ENCODE results near the gene NOS1AP.
"Not testable (repeated sequence)": the region's sequence is repeated elsewhere in the genome, so short reads cannot be mapped to it uniquely, and the experiment has no call there.

The NOS1AP gene

DNA sequence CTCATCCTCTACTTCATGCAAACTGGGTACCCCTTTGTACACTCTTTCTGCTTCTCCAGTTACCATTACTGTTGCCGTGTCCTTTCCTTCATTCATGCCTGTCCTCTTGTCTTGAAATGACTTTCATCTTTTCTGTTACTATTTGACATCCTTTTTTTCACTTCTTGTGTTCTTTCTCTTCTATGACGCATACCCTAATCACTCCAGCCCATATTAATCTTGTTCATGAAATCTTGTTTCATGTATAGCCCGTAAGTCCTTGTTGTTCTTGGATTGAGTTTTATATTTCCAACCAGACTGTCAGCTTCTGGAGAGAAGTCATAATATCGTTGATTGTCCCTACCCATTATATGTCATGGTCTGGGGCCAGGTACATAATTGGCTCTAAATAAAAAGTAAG is 126.1 kb downstream of the NOS1AP start:
- no peak for DNase-seq (ENCODE audit: low spot score)

DNA sequence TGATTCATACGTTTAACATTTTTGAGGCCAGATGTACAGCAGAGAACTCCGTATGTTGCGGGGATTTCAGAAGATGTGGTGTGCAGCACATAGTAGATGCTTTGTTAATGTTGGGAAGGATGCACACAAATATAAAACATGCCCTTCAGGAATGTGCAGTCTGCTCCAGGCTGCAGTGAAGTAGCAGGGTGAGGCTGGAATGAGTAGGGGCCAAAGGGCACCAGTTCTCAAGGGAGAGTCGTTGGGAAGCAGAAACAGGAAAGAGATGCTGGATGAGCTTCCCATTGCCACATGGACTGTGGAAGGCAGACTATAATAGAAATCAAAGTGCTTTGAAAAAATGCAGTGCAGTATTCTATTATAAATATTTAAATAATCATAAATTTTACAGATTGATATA is 126.9 kb downstream of the NOS1AP start:
- DNase-seq (ENCODE audit: low spot score), result no peak

DNA sequence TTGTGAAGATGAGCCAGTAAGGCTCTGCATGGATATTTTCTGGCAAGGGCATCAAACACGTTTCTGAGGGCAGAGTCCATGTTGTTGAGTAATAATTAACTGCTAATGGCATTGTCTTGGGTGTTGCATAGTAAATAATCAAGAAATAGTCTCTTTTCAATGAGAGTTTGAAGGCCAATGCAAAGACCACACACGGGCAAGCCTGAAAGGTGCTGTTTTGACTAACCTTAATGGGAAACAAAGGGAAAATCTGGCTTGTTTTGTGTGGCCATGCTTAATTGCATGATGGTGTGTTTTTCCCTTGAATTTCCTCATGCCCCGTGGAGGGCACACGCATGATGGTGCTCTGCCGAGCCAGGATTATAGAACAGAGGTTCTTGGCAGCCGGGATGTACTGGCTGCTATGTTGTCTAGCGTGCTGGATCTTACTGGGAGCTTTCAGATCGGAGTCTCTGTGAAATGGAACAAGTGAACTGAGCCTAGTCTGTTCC is 127.6 kb downstream of the NOS1AP start:
- DNase-seq (ENCODE audit: low spot score), result peak; percentile 34

DNA sequence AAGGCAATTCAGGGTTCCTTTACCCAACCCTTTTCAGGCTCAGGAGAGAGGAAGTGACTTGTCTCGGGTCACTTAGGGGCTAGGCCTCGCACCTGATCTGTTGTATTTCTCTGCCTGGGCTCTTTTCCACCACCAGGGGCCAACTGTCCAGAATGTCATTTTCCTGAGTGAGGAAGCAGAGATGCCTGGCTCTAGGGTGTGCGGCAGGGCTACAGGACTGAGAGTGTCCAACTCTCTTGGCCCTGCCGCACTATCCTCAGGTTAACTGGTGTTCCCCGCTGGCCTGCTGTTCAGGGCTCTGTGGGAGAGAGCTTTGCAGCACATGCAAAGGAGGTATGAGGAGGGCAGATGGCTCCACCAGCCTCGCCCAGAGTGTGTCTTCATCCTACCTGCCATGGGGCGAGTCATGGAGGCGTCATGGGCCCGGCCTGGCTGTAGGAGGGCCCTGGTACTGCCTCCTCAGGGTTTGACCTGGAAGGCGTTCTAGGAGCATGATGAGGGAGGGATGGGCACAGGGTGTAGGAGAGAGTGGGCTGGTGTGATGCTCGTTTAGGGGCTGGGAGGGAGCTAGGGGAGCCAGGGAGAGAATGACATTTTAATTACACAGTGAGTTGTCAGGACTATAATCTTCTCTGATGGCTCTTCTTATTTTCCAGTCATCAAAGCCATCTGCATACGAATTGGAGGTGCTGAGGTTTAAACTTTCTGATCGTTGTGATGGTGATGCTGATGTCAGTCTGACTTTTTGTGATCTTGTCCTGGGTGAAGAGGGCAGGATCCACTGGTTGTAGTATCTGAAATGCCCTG is 128.3 kb downstream of the NOS1AP start:
- DNase-seq (ENCODE audit: low spot score), result no peak

DNA sequence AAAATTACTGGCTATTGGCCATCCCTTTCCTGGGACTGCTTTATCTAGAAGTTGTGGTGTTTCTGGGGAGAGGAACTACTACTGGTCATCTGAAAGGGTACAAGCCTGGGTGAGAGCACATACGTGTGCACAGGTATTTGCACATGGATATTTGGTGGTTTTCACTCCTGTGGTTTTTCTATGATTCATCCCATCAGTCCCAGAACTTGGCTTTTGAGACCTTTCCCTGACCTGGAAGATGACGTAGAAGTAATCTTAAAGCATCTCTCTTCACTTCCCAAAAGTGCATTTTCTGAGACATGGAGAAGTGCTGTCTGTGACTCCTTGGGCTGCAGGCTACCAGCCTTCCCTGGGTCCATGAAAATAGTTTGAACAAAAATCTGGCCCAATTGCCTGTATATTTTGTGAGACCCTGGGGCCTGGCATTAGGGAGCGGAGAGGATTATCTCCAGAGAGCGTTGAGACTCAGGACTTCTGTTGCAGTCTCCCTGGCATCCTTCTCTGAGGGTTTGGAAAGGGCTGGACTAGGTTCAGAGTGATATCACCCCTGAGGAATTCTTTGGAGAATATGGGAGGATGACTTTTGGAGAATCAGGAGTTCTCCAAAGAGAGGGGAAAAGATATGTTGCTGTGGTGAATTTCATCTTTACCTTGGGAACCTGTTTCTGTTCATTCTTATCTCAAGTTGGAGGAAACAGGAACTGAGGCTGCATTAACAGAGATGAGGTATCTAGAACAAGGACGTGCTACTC is 130.8 kb downstream of the NOS1AP start:
- DNase-seq (ENCODE audit: low spot score), result no peak

DNA sequence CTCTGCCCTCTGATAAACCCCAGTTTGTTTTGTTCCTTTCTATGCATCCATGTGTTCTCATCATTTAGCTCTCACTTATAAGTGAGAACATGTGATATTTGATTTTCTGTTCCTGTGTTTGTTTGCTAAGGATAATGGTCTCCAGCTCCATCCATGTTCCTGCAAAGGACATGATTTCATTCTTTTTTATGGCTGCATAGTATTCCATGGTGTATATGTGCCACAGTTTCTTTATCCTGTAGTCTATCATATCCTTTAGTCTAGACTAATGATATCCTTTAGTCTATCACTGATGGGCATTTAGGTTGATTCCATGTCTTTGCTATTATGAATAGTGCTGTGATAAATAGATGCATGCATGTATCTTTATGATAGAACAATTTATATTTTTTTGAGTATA is 131.6 kb downstream of the NOS1AP start:
- DNase-seq (ENCODE audit: low spot score), result not testable (repeated sequence)

DNA sequence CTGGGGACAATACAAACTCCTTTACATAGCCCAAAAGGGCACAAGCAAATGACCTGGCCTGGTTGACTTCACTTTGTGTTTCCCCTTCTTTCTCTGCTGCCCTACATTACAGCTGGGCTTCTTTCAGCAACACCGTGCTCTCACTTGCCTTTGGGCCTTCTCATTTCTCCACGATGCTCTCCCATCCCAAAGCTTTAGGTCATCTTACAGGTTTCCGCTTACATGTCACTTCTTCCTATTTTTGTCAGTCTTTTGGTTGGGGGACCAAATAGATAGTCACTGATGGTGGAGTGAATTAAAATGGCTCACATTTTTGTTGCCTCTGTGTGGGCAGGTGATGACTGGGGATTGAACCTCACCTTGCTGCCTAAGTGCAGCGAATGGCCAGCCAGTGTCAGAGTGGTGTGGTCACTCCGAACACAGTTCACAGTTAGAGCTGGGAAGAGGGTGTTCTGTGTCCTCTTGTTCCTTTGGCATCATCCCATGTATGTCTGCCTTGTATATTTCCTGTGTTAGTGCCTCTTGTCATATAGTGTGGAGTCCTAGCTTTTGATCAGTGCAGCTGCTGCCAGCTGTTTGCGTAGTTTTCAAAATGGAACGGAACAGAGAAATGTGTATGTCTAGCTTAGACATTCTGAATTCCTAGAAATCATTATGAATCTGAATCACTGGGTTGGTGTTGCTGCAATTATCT is 134.8 kb downstream of the NOS1AP start:
- DNase-seq (ENCODE audit: low spot score), result no peak

DNA sequence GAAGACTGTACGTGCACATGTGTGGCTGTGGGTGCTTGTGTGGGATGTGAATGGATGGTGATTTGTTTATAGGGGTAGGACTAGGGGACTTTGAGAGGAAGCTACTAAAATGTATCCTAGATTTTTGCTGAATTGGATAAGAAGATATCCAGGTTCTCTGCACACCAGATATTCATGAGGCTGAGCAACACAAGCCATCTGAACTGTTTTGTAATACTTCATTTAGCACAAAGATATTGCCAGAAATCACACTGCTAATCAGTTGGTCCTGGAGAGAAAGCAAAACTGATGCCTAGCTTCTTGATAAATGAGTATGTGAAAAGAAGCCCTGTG is 135.3 kb downstream of the NOS1AP start:
- no peak for DNase-seq (ENCODE audit: low spot score)

DNA sequence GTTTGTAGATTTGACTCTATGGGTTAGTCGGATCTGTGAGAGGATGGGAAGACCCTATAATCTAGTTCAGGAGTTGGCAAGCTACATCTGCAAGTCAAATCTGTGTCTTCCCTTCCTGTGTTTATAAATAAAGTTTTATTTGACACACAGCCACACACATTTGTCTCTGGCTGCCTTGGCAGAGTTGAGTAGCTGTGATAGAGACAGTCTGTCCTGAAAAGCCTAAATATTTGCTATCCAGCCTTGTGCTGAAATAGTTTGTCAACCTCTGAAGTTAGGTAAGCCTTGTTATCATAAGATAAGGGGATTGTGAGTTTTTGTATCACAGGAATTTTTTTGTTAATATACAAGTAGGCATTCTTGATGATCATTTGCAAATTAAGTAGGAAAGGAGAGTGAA is 136.8 kb downstream of the NOS1AP start:
- DNase-seq (ENCODE audit: low spot score), result no peak

DNA sequence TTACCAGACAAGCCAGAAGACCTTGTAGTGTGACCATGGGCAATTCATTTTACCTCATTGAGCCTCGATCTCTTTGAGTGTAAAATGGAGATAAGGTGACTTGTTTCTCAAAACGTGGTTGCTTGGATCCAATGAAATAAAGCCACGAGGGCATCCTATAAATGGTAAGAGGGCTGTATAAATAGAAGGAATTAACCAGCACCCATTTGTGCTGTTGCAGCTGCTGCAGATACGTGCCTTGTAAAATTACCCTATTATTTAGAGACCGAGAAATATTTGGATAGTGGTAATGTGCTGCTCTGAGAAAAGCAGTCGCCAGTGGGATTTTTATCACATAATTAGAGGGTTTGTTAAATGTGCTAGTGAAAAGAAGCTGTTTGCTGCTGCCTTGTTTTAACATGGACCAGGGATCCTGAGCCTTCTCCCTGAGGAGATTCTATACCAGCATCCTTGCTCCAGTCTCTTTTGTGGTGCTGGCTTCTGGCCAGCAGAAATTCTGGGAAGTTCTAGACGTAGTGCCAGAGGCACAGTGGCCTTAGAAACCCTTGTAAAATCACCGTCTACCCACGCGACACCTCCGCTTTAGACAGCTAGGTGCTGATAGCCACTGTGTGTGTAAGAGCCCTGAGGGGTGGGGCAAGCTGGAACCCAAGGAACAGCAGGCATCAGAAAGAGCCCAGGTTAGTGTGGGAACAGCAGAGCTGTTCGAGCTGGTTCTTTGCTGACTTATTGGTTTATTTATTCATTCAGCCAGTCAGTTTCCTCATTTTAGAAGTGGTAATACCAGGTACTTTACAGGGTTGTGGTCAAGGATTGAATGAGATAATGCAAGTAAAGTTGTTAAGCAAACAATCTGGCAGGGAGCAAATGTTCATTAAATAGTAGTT is 137.5 kb downstream of the NOS1AP start:
- DNase-seq (ENCODE audit: low spot score), result no peak

DNA sequence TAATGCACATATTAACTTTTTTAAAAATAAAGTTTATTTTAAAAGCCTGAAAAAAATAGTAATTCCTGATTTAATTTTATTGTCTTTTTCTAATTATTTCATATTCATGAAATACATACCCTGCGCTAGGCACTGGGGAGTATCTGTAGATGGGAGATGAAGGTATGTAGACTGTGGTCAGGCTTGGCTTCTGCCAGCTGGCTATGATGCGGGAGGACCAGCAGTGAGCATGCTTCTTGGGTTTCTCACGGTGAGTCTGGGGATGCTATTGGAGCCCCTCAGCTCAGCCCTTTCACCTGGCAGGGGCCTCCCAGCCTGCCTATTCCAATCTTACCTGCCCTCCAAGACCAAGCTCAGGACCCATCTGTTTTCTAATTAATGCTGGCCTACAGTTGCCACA is 138.4 kb downstream of the NOS1AP start:
- no peak for DNase-seq (ENCODE audit: low spot score)

DNA sequence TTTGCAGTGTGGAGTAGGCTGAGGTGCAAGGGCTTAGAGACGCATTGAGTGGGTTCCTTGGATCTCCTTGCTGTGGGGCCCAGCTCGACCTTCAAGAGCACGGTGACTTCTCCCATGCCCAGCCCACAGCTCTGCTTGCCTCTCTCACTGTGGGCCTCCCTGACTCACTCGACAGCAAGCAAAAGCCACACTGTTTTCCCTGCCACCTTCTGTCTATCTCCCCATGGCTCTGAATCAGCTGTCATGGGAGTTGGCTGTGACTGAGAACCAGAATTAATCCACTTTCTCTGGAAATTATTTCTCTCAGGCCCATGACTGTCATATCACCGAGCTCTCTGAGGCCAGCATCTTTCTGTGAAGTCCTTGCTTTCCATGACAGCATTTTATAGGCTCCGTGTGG is 140.7 kb downstream of the NOS1AP start:
- DNase-seq (ENCODE audit: low spot score), result no peak

DNA sequence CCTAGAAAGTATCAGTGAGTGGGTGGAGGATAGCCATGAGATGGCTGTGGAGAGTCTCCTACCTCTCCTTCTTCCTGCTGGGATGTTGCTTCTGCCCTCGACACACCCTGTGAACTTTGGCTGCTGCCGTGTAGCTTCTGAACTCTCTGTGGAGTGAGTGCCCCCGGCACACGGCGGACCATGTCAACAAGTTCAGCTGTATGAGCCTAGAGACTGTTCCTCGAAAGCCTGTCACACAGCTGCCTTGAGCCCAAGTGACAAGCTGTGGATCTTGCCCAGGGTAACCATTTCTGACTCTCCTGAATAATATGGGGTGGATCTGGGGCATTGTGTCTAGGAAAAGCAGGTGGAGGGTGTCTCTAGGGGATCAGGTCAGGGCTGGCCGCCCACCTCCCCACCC is 143.2 kb downstream of the NOS1AP start:
- DNase-seq (ENCODE audit: low spot score), result no peak

DNA sequence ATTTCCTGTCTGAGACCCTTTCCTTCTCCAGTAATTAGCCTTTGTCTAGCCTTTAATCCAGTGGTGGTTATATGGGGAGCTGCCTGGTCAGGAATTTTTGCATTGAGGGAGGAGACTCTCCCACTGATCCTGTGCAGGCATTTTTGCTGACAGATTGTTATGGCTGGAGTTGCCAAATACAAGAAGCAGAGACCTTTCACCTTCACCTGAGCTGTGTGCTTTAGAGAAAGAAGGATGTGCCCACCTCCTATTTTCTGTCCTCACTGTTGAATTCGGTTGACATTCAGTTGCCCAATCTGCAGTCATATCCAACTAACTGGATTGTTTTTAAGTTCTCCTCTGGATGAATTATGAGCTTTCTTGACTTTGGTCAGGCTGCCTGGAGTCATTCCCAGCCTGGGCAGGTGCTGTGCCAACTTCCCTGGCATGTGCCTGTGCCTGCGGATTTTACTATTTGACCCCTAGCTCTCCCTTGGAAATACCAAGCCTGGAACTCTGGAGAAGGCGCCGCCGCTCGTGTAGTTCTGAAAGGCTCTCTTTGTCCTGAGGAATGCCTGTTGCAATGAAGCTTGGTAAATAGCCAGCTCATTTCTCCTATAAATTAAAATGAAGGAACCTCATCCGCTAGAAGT is 143.9 kb downstream of the NOS1AP start:
- DNase-seq (ENCODE audit: low spot score), result peak; percentile 31

DNA sequence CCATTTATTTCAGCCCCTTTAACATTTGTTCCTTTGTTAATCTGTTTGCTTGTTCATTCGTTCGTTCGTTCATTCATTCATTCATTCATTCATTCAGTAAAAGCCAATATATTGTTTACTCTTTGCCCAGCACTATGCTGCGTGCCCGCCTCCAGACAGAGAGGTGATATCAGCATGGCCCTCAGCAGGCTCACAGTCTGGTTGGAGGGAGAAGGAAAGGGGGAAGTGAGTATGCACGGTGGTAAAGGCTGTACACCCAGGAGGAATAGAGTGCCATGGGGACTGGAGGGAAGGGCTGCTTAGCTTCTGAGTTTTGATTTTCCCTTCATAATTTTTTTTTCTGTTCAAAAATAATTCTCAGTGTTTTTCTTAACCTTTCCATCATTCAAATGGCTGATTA is 144.7 kb downstream of the NOS1AP start:
- no peak for DNase-seq (ENCODE audit: low spot score)

DNA sequence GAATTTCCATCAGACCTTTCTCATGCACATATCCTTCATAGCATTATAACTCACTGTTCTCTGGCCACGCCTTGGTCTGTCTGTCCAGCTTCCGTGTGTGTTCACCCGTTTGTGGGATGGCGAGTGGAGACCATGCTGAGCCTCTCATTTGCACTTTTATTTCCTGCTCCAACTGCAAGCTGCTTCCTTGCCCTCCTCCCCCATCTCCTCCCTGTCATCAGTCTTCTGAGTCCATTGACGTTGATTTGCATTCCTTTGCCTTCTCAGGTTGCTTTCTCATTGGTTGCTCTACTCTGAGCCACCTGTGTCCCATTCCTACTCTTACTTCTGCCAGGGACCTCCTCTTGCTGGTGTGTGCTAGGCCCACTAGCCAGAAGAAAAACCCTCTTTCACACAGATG is 146.4 kb downstream of the NOS1AP start:
- DNase-seq (ENCODE audit: low spot score), result no peak

DNA sequence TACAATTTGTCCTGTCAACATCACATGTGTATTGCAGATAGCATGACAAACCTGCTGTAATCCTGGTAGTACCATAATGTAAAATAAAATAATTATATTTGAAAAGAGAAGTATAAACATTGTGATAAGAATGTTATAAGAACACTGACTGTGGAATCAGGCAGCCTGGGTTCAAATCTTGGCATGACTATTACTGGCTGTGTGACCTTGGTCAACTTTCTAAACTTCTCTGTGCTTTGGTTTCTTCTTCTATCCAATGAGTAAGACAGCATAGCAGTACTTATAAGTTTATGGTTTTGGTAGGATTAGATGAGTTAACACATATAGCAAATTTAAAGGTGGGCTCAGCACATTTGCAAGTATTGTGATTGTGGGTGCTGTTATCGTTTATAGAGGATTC is 147.1 kb downstream of the NOS1AP start:
- no peak for DNase-seq (ENCODE audit: low spot score)

DNA sequence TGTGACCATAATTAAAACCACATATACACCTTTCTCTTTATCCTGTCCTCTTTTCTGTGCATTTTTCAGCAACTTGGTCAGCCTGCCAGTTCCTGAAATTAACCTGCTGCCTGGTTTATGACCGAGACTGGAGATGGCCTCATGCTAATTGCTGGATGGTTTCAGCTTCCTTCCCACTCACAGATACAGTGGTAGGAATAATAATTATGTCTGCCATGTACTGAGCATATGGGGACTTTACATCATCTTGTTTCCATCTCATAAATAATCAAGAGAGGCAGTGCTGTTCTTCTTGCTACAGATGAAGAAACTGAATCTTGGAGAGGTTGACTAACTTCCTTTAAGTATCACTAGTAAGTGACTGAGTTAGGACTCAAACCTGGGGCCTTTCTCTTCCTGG is 148.2 kb downstream of the NOS1AP start:
- no peak for DNase-seq (ENCODE audit: low spot score)

DNA sequence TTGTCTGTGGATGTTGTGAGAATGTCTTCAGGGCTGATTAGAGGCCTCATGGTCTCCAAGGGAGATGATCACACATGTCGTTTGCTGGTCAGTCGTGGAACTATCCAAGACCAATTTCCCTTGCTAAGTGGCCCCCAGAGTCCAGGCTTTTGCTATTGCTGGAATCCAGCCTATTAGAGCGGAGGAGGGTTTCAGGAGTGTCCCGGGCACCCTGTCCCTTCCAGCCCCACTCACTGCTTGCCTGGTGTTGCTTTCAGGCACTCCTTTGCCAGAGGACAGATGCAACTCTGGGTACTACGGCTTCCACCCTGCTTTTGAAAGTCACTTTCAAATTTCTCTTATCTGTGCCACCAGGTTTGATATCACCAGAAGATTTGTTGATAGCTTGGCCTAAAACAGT is 149.1 kb downstream of the NOS1AP start:
- DNase-seq (ENCODE audit: low spot score), result no peak

DNA sequence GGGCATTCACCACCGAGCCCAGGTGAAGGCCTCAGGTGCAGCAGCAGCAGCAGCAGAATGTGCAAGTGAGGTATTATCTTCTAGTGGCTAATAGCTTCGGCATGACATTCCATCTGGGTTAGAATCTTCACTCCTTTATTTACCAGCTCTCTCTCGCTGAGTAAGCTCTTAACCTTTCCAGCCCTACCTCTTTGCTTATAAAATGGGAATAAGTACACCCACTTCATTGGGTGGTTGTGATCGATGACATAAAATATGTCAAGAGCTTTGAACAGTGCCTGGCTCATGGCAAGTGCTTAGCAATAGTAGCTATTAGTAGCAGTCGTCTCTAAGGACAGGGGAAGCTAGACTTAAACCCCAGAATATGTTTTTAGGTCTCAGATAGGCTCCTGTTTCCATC is 149.5 kb downstream of the NOS1AP start:
- no peak for DNase-seq (ENCODE audit: low spot score)

DNA sequence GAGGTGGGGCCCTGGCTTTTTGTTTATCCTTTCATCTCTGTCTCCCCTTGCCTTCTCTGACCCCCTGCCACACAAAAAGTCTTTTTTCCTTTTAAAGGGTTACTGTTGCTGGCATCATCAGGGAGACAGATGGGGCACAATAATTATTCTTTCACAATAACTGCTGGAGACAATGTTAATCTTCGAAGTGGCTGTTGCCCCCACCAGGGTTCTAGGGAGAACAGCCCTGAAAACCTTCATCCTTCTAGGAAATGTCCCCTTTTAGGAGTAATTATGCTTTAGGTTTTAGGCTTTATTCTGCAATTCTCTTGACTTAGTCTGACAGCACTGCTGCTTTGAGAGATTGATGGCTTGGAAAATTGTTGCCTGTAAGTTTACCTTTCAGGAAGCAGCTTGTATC is 150.0 kb downstream of the NOS1AP start:
- DNase-seq (ENCODE audit: low spot score), result no peak
